Stomach (tissue), 4 donors: ENCODE measurements around the gene ERFL.

Experiments used
- CTCF ChIP-seq, 7 experiments: fragments of 450-650 bp in 4 of 7; fragments of 200-600 bp in 3 of 7; sonication (generic) in 3 of 7; IDR thresholded peaks; one replicate each; pipeline ENCODE4 v1.5.1; 2016 to 2019; ENCODE audit warnings: antibody characterized with exemption in 7 of 7, control low read depth in 2 of 7, mild to moderate bottlenecking in 1 of 7
- EP300 ChIP-seq: sonication (generic); formaldehyde crosslinking; IDR thresholded peaks from one replicate; pipeline ENCODE4 v1.6.1; 2017; ENCODE audit warnings: antibody characterized with exemption
- POLR2A ChIP-seq, 4 donors: fragments of 450-650 bp; IDR thresholded peaks; one replicate each; pipeline ENCODE4 v1.6.1; 2016; ENCODE audit warnings: antibody characterized with exemption in 4 of 4, control low read depth in 2 of 4, mild to moderate bottlenecking in 1 of 4, moderate library complexity in 1 of 4

DNA sequence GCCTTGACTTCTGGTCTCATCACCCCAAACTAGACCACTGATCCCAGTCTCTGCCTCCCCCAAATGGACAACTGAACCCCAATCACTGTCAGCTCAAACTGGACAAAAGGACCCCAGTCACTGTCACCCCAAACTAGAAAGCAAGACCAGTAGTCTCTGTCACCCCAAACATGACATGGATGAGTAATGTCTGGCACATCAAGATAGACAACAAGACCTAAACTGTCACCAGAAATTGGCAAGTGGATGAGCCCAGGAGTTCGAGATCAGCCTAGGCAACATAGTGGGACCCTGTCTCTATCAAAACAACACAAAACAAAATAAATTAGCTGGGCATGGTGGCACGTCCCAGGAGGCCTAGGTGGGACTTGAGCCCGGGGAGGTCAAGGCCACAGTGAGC is 18.8 kb upstream of the ERFL start:
- TF ChIP-seq CTCF (IDR thresholded peaks at IDR 0.05): no peak
- TF ChIP-seq EP300: no peak
- TF ChIP-seq POLR2A (IDR thresholded peaks at IDR 0.05): no peak
